Measurements from ENCODE around the gene CDC42EP4. TPM values are rescaled to one million over a fixed set of nuclear protein-coding genes. Genes with fewer than 3 reads are reported as not detected.

The CDC42EP4 gene
- total RNA-seq, 4 donors from 2014 or later = 33.0 to 94.6 (median 69.7) TPM

- no peak overlapping the region for H3K4me3 ChIP-seq (ENCODE audit: low read depth, poor library complexity, severe bottlenecking)
- 6 to 8% methylated on average over 15 to 16 of the region's 16 CpGs for WGBS, 2 donors
- no peak for TF ChIP-seq POLR2A (IDR thresholded peaks at IDR 0.05)
- TF ChIP-seq CTCF (IDR thresholded peaks at IDR 0.05) = no peak
- DNase-seq (ENCODE audit: low spot score in 2 of 2) = peak in 1 of 2 donors; percentile 91
- intact Hi-C loops (cut with DNase I; ENCODE audit: low total_unique reads) = no loop called here
These were observed 6.6 kb downstream of the CDC42EP4 start for GRCh38 chr17:73304971-73305812.

GRCh38 chr17:73304438-73304837 is 7.4 kb downstream of the CDC42EP4 start:
- no peak overlapping the region for H3K4me3 ChIP-seq (ENCODE audit: low read depth, poor library complexity, severe bottlenecking)
- WGBS, 2 donors = 23 to 31% methylated on average over 7 to 8 of the region's 8 CpGs
- TF ChIP-seq POLR2A (IDR thresholded peaks at IDR 0.05) (no peak), CTCF (IDR thresholded peaks at IDR 0.05) (no peak)
- intact Hi-C loops (cut with DNase I; ENCODE audit: low total_unique reads) = no loop called here
- no peak for DNase-seq (ENCODE audit: low spot score in 2 of 2)

GRCh38 chr17:73302189-73302588 is 9.6 kb downstream of the CDC42EP4 start:
- TF ChIP-seq POLR2A (IDR thresholded peaks at IDR 0.05) (no peak), CTCF (IDR thresholded peaks at IDR 0.05) (no peak)
- intact Hi-C loops (cut with DNase I; ENCODE audit: low total_unique reads) = no loop called here
- no peak overlapping the region for H3K4me3 ChIP-seq (ENCODE audit: low read depth, poor library complexity, severe bottlenecking)
- 31 to 34% methylated on average over 3 of the region's 3 CpGs for WGBS, 2 donors
- no peak for DNase-seq (ENCODE audit: low spot score in 2 of 2)

GRCh38 chr17:73301369-73301768 is 10.4 kb downstream of the CDC42EP4 start:
- DNase-seq (ENCODE audit: low spot score in 2 of 2) = no peak
- intact Hi-C loops (cut with DNase I; ENCODE audit: low total_unique reads) = no loop called here
- TF ChIP-seq POLR2A (IDR thresholded peaks at IDR 0.05) (no peak), CTCF (IDR thresholded peaks at IDR 0.05) (no peak)
- 69 to 80% methylated on average over 2 of the region's 2 CpGs for WGBS, 2 donors
- no peak overlapping the region for H3K4me3 ChIP-seq (ENCODE audit: low read depth, poor library complexity, severe bottlenecking)

DNA sequence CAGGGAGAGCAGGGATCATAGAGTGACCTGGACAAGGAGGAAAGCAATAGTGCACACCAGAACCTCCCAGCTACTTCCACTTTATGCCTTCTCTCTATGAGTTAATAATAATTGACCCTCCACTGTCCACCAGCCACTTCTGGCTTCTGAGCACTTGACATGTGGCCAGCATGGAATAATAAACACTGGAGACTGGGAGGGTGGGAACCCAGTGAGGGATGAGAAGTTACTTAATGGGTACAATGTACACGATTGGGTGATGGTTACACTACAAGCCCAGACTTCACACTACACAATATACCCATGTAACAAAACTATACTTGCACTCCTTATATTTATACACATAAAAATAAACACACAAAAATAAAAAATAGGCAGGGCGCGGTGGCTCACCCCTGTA is 11.4 kb downstream of the CDC42EP4 start:
- 80 to 81% methylated on average over 3 of the region's 3 CpGs for WGBS, 2 donors
- TF ChIP-seq CTCF (IDR thresholded peaks at IDR 0.05) = no peak
- TF ChIP-seq POLR2A (IDR thresholded peaks at IDR 0.05) = no peak
- no peak overlapping the region for H3K4me3 ChIP-seq (ENCODE audit: low read depth, poor library complexity, severe bottlenecking)
- intact Hi-C loops (cut with DNase I; ENCODE audit: low total_unique reads) = no loop called here
- no peak for DNase-seq (ENCODE audit: low spot score in 2 of 2)
